ENCODE results near the gene FBXO34.
A peak's percentile ranks its signal among the peaks of the same experiment; 100 is the strongest.
"Not testable (repeated sequence)": the region's sequence is repeated elsewhere in the genome, so short reads cannot be mapped to it uniquely, and the experiment has no call there.

FBXO34 gene

DNA sequence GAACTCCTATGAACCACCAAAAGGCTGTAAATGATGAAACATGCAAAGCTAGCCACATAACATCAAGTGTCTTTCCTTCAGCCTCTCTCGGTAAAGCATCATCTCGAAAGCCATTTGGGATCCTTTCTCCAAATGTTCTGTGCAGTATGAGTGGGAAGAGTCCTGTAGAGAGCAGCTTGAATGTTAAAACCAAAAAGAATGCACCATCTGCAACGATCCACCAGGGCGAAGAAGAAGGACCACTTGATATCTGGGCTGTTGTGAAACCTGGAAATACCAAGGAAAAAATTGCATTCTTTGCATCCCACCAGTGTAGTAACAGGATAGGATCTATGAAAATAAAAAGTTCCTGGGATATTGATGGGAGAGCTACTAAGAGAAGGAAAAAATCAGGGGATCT, 79.2 kb downstream of the FBXO34 start:
- no peak for DNase-seq

DNA sequence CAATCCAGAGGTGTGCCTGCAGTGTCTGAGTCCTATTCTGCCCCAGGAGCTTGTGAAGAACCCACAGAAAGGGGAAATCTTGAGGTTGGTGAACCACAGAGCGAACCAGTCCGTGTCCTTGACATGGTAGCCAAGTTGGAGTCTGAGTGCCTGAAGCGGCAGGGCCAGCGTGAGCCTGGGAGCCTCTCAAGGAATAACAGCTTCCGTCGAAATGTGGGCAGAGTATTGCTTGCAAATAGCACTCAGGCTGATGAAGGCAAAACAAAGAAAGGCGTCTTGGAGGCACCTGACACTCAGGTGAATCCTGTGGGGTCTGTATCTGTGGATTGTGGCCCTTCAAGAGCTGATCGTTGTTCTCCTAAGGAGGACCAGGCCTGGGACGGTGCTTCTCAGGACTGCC, 79.9 kb downstream of the FBXO34 start:
- DNase-seq = no peak

DNA sequence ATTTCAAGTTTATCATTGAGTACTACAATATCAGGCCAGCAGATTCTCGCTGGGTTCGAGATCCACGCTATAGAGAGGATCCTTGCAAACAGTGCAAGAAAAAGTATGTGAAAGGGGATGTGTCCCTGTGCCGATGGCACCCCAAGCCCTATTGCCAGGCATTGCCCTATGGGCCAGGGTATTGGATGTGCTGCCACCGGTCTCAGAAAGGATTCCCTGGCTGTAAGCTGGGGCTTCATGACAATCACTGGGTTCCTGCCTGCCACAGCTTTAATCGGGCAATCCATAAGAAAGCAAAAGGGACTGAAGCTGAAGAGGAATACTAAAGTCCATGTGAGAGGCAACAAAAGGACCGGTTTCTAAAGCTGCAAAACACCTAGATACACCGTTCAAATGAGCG, 81.0 kb downstream of the FBXO34 start:
- DNase-seq = no peak

DNA sequence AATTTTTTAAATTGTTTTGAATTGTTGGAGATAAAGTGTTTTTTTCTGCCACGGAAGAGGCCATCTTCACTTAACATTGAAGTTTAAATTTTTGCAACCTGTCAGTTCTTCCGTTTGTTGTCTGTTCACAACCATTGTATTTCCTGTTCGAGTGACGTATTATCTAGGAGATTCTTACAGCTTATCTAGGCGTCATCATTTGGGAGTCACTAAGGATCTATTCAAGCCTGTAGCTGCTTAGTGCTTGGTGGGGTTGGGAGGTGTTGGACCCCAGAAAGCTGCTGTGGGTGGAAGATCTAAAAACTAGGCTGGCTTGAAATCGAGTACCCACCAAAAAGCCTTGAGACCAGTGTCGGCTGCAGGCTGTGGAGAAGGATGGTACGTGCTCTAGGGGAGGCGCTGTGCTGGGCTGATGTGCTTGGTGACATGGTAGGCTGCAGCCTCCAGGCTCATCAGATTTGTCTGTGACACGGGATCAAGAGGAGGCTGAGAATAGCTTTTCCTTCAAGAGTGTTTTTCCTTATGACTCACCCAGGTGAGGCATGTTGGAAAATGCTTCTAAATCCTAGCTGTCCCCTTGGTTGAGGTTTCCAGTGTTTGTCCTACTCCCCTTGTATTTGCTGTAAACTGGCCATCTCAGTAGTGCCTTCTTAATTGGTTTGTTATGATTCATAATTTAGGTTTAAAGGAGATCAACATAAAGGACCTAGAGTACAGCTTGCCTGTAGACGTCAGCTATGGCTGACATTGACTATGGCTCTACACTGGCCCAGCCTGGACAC, 82.7 kb downstream of the FBXO34 start:
- DNase-seq = no peak

DNA sequence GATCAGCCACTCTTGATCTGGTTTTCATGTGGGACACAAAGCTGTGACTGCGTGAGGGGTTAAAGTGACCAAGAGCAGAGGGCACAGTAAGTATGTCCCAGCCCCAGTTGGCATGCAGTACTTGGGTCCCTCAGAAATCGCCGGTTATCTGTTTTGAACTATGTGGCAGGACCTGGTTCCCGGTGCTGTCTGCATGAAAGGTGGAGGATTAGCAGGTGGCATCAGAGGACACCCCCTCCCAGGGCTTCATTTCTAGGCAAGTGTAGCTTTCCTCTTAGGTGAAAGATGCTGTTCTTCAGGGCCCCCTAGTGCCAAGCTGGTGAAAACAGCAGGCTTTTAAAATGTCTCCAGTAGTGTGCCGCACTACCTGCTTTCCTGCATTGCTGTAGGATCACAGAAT, 83.3 kb downstream of the FBXO34 start:
- DNase-seq = peak in 1 of 2 experiments; percentile 19

DNA sequence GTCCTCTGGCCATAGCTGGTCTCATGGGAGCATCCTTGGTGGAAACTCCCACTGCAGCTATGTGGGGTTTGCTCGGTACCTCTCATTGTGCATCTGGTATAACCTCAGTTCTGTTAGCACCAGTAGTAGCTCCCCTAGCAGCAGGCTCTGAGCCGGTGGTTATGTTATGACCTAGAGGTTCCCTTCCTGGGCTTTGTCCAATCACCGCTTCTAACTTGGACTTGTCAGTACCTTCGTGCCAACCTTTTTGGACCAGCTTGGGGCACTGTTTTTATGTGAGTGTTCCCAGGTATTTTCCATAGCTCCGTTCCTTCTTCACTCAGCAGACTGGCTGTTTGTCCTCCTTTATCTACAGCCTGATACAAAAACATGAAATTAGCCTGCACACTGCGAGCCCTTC, 84.7 kb downstream of the FBXO34 start:
- DNase-seq = no peak

DNA sequence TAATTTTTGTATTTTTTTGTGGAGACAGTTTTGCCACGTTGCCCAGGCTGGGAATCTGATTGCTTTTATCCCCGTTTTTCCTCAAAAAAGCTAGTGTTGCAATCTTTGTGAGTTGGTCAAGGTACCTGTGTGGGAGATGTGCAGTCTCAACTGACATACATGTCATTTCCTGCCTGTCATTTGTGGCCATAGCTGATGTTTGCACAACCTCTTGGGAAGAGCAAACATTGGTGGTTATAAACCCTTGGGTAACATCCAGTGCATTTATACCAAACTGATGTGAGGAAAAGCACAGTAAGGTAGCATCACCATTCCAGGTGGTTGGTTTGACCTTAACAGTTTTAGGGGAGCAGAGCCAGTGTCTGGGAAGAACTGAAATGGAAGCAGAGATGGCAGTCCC, 85.7 kb downstream of the FBXO34 start:
- no peak for DNase-seq

DNA sequence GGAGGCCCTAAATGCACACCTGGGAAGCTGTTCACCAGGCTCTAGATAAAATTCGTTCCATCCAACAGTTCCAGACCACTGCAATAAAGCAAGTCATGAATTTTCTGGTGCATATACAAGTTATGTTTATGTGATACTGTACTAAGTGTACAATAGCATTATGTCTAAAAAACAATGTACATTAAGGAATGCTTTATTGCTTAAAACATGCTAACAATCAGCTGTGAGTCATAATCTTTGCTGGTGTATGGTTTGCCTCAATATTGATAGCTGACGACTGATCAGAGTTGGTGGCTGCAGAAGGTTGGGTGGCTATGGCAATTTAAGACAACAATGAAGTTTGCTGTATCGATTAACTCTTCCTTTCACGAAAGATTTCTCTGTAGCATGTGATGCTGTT, 88.1 kb downstream of the FBXO34 start:
- no peak for DNase-seq

DNA sequence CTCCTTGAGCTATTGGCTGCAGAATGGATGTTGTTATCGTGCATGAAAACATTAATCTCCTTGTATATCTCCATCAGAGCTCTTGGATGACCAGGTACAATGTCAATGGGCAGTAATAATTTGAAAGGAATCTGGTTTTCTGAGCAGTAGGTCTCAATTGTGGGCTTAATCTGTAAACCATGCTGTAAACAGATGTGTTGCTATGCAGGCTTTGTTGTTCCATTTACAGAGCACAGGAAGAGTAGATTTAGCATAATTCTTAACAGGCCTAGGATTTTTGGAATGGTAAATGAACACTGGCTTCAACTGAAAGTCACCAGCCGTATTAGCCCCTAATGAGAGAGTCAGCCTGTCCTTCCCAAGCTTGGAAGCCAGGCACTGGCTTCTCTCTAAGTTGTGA, 90.0 kb downstream of the FBXO34 start:
- no peak for DNase-seq

DNA sequence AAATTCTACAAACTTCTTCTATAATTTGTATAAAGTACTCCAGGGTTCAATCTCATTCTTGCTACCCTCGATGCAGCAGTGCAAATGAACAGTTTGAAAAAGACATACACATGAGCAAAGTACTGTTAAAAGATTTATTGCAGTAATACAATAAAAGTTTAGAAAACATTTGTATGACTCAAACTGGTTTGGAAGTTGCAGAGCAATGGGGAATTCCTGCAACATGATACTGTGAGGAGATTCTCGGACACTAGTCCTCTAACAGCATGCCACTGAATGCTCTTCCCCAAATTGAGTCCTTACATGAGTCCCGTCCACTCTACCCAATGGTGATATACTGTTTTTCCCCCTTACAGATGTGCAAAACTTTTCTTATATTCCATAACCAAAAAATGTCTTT, 95.0 kb downstream of the FBXO34 start:
- no peak for DNase-seq

DNA sequence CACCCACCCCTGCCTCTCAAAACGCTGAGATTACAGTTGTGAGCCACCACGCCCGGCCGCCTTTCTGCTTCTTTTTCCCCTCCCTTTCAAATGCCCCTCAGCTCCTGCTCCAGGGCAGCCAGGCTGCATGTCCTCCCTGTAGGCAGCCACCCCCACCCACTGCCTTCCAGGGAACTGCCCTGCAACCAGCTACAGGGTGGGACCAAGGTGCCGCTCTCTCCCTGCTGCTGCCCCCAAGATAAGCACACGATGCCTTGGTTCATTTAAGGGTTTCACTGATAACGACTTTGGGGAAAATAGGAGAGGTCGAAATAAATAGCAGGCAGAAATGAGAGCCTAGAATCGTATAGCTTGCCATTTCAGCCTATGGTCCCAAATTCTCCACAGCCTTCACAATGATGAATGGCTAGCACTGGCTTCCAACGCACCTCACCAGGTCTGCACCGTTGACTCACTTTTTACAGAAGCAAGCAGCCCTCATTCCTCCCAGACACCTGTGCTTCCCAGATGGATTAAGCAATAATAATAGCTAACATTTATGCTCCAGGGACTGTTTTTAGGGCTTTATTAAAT, 99.7 kb downstream of the FBXO34 start:
- DNase-seq = no peak

DNA sequence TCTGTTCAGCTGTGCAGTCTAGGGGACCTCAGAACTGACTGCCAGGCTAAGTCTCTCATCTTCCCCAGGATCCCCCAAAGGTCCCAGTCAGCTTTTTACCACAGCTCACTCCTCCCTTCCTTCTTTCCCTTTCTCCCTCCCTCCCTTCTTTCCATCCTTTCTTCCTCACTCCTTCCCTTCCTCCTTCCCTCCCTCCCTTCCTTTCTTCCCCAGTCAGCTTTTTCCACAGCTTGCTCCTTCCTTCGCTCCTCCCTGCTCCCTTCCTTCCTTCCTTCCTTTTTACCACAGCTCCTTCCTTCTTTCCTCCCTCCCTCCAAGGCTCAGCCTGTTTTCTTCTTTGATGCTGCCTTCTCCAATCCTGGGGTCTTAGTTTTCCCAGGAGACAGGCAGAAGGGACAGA, 101.2 kb downstream of the FBXO34 start:
- no peak for DNase-seq

DNA sequence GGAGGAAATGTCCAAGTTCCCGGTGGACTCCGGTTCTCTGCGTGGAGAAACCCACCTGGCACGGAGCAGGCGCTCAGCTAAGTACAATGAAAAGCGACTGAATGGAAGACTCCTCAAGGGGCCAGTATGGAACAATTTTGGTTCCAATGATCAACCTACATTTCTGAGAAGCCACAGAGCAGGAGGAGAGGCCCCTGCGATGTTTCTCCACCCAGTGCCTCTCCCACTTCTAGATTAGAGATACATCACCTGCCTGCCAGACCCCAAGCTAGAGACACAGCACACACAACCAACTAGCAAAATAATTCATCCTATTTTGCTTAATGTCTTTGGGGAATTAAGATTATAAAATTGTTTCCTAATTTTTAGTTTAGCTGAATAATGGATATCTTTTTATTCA, 101.6 kb downstream of the FBXO34 start:
- DNase-seq = no peak

DNA sequence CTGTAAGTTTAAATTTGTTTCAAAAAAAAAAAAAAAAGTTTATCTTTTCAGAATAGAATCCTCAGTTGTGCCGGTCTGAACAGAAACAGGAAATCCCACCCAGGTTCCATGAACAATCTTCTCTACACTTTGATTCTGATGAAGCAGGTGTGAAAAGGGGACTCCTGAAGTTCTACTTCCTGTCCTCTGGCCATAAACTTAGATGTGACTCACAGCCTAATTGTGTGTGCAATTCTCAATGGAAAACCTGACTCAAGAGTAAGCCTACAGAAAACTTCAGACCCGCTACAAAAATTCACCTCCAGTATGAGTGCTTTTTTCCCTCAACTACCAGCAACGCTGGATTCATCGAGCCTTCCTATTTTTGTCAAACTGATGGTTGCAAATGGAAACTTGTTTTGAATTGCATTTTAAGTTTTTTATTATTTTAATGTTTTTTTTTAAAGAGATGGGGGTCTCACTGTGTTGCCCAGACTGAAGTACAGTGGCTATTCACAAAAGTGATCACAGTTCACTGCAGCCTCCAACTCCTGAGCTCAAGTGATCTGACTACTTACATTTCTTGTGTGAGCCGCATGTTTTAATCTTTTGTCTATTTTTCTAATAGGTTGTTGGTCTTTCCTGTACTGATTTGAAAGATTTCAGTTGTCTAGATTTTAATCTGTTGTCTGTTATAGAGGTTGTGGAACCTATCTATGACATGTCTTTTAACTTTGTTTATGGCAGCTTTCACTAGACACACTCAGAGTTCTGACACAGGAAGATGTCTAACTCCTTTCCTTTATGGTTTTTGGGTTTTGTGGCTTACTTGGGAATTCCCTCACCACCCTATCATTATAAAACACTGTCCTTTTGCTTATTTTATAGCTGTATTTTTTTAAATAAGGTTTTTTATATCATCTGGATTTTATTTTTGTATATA, 102.8 kb downstream of the FBXO34 start:
- DNase-seq = peak in 1 of 2 experiments; percentile 17

DNA sequence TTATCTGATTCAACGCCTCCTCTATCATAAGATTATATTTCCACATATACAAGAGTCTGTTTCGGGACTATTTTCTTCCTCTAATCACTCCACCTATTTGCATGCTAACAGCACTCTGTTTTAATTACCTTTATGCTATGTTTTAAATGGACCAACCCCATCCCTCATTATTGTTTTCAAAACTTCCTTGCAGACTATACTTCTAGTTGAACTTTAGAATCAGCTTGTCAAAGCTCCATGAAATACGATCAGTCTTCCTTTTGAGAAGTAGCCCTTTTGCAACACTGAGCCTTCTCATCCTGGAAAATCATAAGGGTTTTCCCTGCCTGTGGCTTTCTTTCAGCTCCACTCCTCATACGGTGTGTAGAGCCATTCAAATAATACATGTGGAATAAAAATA, 103.5 kb downstream of the FBXO34 start:
- no peak for DNase-seq

DNA sequence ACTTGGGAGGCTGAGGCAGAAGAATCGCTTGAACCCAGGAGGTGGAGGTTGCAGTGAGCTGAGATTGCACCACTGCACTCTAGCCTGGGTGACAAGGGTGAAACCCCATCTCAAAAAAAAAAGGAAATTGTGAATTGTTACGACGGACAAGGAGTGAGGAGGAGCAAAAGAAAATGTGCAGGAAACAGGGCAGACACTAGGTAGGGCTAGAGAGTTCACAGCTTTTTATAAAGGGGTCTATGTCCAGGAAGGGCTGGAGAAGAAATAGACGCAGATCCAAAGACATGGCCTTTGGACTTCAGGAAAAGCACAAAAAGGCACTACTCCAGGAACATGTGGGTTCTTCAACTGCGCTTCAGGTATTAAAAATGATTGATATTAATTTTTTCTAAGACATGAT, 106.0 kb downstream of the FBXO34 start:
- no peak for DNase-seq

DNA sequence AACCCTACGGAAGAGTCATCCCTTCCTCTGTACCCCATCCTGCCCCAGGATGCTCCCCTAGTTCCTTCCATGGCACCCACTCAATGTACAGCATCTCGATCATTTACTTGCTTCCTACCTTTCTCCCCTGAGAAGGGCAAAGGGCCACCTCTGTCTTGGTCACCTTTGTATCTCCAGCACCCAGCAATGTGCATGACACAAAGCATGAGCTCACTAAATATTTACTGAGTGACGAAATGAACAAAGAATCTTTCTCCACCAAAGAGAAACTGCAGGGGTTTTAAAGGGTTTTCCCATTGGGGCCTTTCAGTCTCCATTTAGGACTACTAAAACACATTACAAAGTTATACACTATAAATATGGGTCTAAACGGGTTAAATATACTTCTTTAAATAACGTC, 109.8 kb downstream of the FBXO34 start:
- no peak for DNase-seq

DNA sequence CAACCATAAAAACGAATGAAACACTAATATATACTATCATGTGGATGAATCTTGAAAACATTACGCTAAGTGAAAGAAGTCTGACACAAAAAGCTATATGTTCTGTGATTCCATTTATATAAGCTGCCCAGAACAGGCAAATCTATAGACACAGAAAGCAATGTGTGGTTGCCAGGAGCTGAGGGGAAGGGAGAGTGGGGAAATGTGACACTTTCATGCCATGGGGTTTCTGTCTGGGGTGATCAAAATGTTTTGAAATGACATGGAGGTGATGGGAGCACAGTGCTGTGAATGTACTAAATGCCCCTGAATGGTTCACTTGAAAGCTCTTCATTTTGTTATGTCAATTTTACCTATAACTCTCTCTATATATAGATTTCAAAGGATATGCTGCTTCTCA, 110.3 kb downstream of the FBXO34 start:
- DNase-seq = no peak

DNA sequence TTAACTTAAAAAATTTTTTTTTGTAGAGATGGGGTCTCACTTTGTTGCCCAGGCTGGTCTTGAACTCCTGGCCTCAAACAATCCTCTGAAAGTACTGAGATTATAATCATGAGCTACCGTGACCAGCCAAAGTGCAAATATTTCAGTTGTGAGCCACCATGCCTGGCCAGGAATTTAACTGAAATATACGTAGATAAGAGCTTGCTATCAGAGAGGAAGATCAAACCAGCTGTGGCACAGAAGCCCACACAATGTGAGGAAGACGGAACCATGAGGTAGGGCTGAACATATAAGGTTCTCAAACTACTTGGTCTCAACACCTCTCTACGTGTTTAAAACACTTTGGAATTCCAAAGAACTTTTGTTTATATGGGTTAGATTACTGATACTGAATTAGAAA, 111.3 kb downstream of the FBXO34 start:
- DNase-seq = no peak

DNA sequence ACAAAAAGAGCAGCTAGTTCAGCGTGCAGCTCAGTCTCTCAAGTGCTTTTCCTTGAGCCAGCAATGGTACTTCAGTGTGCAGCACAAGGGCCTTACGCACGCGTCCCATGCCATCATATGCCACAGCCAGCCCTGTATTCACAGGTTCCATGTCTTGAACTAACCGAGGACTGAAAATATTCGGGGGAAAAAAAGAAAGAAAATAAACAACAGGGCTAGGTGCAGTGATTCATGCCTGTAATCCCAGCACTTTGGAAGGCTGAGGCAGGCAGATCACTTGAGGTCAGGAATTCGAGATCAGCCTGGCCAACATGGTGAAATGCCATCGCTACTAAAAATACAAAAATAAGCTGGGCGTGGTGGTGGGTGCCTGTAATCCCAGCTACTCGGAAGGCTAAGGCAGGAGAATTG, 111.8 kb downstream of the FBXO34 start:
- DNase-seq = not testable (repeated sequence)

DNA sequence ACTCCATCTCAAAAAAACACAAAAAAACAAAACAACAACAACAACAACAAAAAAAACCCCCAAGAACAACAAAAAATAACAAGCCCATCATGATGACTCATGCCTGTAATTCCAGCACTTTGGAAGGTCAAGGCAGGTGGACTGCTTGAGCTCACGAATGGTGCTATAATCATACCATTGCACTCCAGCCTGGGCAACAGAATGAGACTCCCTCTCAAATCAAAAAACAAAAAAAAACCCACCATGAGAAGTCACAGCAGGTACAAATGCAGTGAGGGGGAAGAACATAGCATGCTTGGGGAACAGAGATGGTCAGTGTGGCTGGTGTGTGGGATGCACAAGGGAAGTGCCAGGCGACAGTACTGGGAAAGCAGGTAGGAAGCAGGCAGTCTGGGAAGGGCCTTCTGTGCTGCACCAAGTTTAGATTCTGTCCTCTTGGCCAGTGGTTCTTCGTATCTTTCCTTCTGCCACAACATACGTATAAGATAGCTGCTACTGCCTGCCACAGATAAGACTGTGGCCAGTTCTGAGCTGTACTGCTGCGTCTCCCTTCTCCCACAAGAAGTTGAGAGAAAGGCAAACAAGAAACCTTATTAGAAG, 112.4 kb downstream of the FBXO34 start:
- DNase-seq = no peak

DNA sequence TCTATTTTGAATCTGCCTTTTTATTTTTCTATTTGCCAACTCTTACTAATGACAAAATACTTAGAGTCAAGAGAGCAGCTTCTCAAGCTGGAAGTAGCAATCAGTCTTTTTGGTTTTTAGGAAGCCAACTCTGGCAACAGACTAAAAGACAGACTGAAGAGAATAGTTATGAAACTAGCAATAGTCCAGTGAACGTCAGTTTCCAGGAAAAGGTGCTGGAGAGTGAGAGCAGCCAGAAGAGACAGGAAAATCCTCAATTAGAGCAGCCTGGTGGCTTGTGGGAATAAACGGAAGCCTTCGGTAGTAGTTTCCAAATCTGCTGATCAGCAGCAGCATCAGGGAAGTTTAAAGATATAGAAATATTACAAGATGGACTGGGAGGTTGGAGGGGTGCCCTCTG, 113.3 kb downstream of the FBXO34 start:
- DNase-seq = no peak

DNA sequence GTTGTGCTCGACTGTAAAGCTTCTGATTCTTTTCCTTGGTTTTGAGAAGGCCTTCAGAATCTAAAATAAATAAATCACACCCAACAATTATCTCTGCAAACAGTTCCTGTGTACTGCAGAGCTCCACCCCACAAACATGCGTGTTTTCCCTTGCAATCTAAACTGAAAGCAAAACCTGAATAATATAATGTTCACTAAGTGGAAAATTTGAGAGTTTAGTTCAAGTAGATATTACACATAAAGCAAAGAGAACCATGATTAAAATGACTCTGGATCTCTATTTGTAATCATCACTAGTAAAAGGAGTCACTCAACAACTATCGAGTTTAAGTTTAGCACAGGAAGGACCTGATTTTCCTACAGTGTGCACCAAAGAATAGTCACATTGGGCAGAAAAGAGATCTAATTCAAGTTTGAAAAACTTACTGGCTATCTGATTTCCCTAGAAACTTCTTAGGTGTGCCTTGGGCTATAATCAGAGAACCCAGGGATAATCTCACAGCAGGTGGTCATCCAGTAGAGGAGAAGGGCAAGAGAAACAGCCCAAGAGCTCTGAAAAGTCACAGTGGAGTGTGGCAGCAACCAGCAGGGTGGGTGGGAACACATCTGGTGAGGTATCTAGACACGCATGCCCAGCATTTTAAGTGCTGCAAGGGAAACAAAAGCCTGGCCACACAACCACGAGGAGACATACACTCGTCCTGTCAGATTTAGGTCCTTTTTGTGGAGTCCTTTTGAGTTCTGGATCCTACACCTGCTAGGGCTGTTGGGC, 115.0 kb downstream of the FBXO34 start:
- DNase-seq = no peak
